ENCODE data around the gene FOSB. TPM values are rescaled to one million over a fixed set of nuclear protein-coding genes. Genes with fewer than 3 reads are reported as not detected.

Gene FOSB
- total and polyA plus RNA-seq, 9 of the 15 experiments (the other 6 are each of a cell fraction or from before 2014, with no cell fraction given) = 0.11 to 2.7 (median 0.73) TPM

DNA sequence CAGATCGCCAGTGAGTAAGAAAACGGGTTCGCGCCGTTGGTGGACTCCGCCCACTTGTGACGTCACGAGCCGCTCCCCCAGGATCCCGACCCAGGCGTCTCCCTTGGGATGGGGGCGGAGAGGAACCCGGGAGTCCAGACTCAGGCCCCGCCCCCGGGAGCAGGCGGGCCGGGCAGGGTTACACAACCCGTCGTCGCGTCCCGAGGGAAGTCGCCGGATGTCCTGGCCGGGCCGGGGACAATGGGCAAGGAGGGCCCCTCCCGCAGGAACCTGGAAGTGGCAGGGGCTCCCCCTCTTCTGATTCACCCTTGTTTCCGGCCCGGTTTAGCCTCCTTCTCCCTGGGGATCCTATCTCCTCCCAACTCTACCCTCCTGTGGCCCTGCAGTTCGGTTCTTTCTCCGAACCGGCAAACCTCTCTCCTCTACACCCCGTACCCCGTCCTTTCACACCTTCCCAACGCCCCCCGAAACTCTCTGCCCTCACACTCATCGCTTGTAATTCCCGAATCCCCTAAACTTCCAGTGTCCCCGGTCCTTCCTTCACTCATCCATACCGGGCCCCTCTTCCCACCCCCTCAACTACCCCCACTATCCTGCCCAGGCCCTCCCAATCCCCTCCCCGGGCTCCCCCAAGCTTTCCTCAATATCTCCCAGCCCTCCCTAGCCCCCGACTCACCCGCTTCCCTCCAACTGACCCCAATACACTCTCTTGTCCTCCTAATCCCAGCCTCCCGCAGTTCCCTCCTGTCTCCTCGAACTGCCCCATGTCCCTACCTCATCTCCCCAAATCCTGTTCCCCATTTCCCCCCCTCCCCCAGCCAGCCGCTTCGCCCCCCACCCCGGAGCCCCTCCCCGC is 24.1 kb upstream of the FOSB start (continued):
- TF ChIP-seq TOE1 (IDR thresholded peaks at IDR 0.05; ENCODE audit: borderline replicate concordance) = no peak; the same call in 1 of the 2 replicates
- TF ChIP-seq TOE1 (CRISPR knock-in tag; IDR thresholded peaks at IDR 0.05; ENCODE audit: borderline replicate concordance, low read depth) = no peak
- no peak for TF ChIP-seq HNRNPH1 (optimal IDR thresholded peaks at IDR 0.05; ENCODE audit: low read depth, low read length)
- TF ChIP-seq ZNF592 (IDR thresholded peaks at IDR 0.05) = peak; percentile 32; the same call in 1 of the 2 replicates
- TF ChIP-seq, protein P1, sequence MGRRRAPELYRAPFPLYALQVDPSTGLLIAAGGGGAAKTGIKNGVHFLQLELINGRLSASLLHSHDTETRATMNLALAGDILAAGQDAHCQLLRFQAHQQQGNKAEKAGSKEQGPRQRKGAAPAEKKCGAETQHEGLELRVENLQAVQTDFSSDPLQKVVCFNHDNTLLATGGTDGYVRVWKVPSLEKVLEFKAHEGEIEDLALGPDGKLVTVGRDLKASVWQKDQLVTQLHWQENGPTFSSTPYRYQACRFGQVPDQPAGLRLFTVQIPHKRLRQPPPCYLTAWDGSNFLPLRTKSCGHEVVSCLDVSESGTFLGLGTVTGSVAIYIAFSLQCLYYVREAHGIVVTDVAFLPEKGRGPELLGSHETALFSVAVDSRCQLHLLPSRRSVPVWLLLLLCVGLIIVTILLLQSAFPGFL (CRISPR knock-in tag; IDR thresholded peaks at IDR 0.05) = no peak
- 0 out of 2 replicates have a peak, but pooled peaks have one; percentile 23 for TF ChIP-seq SMARCA5 (IDR thresholded peaks at IDR 0.05)
- peak; percentile 41; the same call in 1 of the 2 replicates for TF ChIP-seq ZBTB17 (CRISPR knock-in tag; IDR thresholded peaks at IDR 0.05)
- no peak for TF ChIP-seq HIVEP1 (CRISPR knock-in tag; IDR thresholded peaks at IDR 0.05)
- no peak for TF ChIP-seq ZNF766 (CRISPR knock-in tag; conservative IDR thresholded peaks at IDR 0.05)
- TF ChIP-seq ZNF12 (CRISPR knock-in tag; IDR thresholded peaks at IDR 0.05) = no peak; the same call in 1 of the 2 replicates
- peak; percentile 91 for TF ChIP-seq OTX1 (CRISPR knock-in tag; IDR thresholded peaks at IDR 0.05)
- TF ChIP-seq DMBX1 (CRISPR knock-in tag; IDR thresholded peaks at IDR 0.05; ENCODE audit: borderline replicate concordance) = no peak
- no peak for TF ChIP-seq ZBTB1 (CRISPR knock-in tag; IDR thresholded peaks at IDR 0.05; ENCODE audit: borderline replicate concordance, low read depth)
- no peak for TF ChIP-seq U2AF2 (optimal IDR thresholded peaks at IDR 0.05; ENCODE audit: low read depth, low read length)
- TF ChIP-seq NCOA2 (IDR thresholded peaks at IDR 0.05; ENCODE audit: partially characterized antibody in 2 of 2) = no peak
- TF ChIP-seq BRF1 (IDR thresholded peaks at IDR 0.05; ENCODE audit: borderline replicate concordance, extremely low read depth, insufficient read length) = no peak
- no peak for TF ChIP-seq ZNF644 (tag; IDR thresholded peaks at IDR 0.05; ENCODE audit: low read depth)
- TF ChIP-seq FOS (IDR thresholded peaks at IDR 0.05; ENCODE audit: extremely low read depth, insufficient read length) = no peak
- TF ChIP-seq ZNF551 (CRISPR knock-in tag; IDR thresholded peaks at IDR 0.05) = no peak
- no peak for TF ChIP-seq PTRF (tag; IDR thresholded peaks at IDR 0.05)
- TF ChIP-seq PTBP1 (IDR thresholded peaks at IDR 0.05; ENCODE audit: low read depth, low read length) = no peak
- TF ChIP-seq NFE2 (IDR thresholded peaks at IDR 0.05; ENCODE audit: low read depth) = no peak
